CD4-positive, alpha-beta T cell treated with Interleukin-6 at 100 ng/mL for 8 hours (primary cell): ENCODE measurements around the gene KIAA1671.

Experiments used
- DNase-seq: peaks from one replicate; pipeline ENCODE4 v3.0.0-alpha.2; 2020; ENCODE audit warnings: mixed read lengths, low spot score

KIAA1671 gene

GRCh38 chr22:25068707-25069106 is 116.2 kb downstream of the KIAA1671 start:
- peak; percentile 44 for DNase-seq

GRCh38 chr22:25069426-25069757 is 116.9 kb downstream of the KIAA1671 start:
- DNase-seq: no peak

- peak; percentile 57 for DNase-seq
Measured at GRCh38 chr22:25069758-25070481, 117.4 kb downstream of the KIAA1671 start.

- no peak for DNase-seq
Measured at GRCh38 chr22:25070956-25071355, 118.4 kb downstream of the KIAA1671 start.

- no peak for DNase-seq
Measured at GRCh38 chr22:25071720-25072119, 119.2 kb downstream of the KIAA1671 start.

GRCh38 chr22:25072406-25072805 is 119.9 kb downstream of the KIAA1671 start:
- no peak for DNase-seq

GRCh38 chr22:25076336-25076735 is 123.8 kb downstream of the KIAA1671 start:
- peak; percentile 16 for DNase-seq

- DNase-seq: no peak
Measured at GRCh38 chr22:25077056-25077455, 124.5 kb downstream of the KIAA1671 start.

GRCh38 chr22:25077964-25078363 is 125.4 kb downstream of the KIAA1671 start:
- DNase-seq: no peak

- no peak for DNase-seq
Measured at GRCh38 chr22:25078591-25078990, 126.1 kb downstream of the KIAA1671 start.

- DNase-seq: no peak
Measured at GRCh38 chr22:25080855-25081254, 128.3 kb downstream of the KIAA1671 start.

- peak; percentile 64 for DNase-seq
Measured at GRCh38 chr22:25081409-25081824, 128.9 kb downstream of the KIAA1671 start.

GRCh38 chr22:25082096-25082495 is 129.6 kb downstream of the KIAA1671 start:
- DNase-seq: no peak

- no peak for DNase-seq
Measured at GRCh38 chr22:25083056-25083806, 130.7 kb downstream of the KIAA1671 start.

- DNase-seq: no peak
Measured at GRCh38 chr22:25083807-25084200, 131.3 kb downstream of the KIAA1671 start.

- DNase-seq: no peak
Measured at GRCh38 chr22:25084405-25085107, 132.0 kb downstream of the KIAA1671 start.

GRCh38 chr22:25085156-25085555 is 132.6 kb downstream of the KIAA1671 start:
- no peak for DNase-seq

GRCh38 chr22:25085930-25086901 is 133.7 kb downstream of the KIAA1671 start:
- DNase-seq: no peak

- DNase-seq: no peak
Measured at GRCh38 chr22:25086902-25087282, 134.4 kb downstream of the KIAA1671 start.

GRCh38 chr22:25090225-25090890 is 137.8 kb downstream of the KIAA1671 start:
- DNase-seq: no peak

GRCh38 chr22:25091458-25091857 is 138.9 kb downstream of the KIAA1671 start:
- no peak for DNase-seq
